Natural killer cell (primary cell): Measurements from ENCODE around the gene LRP1B. TPM values are rescaled to one million over a fixed set of nuclear protein-coding genes. Genes with fewer than 3 reads are reported as not detected.

Experiments
- ATAC-seq, 3 donors: fragments of 150-1000 bp in 2 of 3; fragments of 200-7000 bp in 1 of 3; cut with Tn5 transposase; 1 replicate in 1 of 3; 2 replicates in 2 of 3; pipeline ENCODE4 v1.10.0; 2021; ENCODE audit warnings: mild to moderate bottlenecking in 2 of 3, moderate library complexity in 2 of 3
- DNase-seq, 2 donors: peaks; one replicate each; pipeline versions ENCODE4 v3.0.0 to v3.0.0-alpha.2; 2013 to 2021; ENCODE audit warnings: mixed read lengths in 1 of 2
- H3K27ac ChIP-seq: one replicate; pipeline ENCODE4 v1.5.1; 2013; ENCODE audit warnings: mild to moderate bottlenecking, low read length
- H3K27me3 ChIP-seq: one replicate; pipeline ENCODE4 v1.6.1; 2013; ENCODE audit warnings: low read length; ENCODE audit not compliant: control insufficient read depth, insufficient read depth
- H3K36me3 ChIP-seq: one replicate; pipeline ENCODE4 v1.6.1; 2013; ENCODE audit warnings: low read length; ENCODE audit not compliant: control insufficient read depth, insufficient read depth
- H3K4me1 ChIP-seq: one replicate; pipeline ENCODE4 v1.6.1; 2013; ENCODE audit warnings: low read length; ENCODE audit not compliant: control insufficient read depth, insufficient read depth
- H3K4me3 ChIP-seq: one replicate; pipeline ENCODE4 v1.5.1; 2013; ENCODE audit warnings: low read length
- H3K9me3 ChIP-seq: one replicate; pipeline ENCODE4 v1.6.1; 2013; ENCODE audit warnings: low read length; ENCODE audit not compliant: control insufficient read depth, insufficient read depth
- H3K27ac Mint-ChIP-seq, 2 donors: one replicate each; pipeline ENCODE4 v1.8.0; 2022; ENCODE audit warnings: mild to moderate bottlenecking in 2 of 2, mixed read lengths in 2 of 2, moderate library complexity in 1 of 2
- H3K27me3 Mint-ChIP-seq, 2 donors: one replicate each; pipeline ENCODE4 v1.8.0; 2022; ENCODE audit warnings: low read depth in 2 of 2, mixed read lengths in 2 of 2
- H3K36me3 Mint-ChIP-seq: one replicate; pipeline ENCODE4 v1.8.0; 2022; ENCODE audit warnings: mixed read lengths
- H3K4me1 Mint-ChIP-seq, 2 donors: one replicate each; pipeline ENCODE4 v1.8.0; 2022; ENCODE audit warnings: mixed read lengths in 2 of 2
- H3K4me3 Mint-ChIP-seq: one replicate; pipeline ENCODE4 v1.8.0; 2022; ENCODE audit warnings: mild to moderate bottlenecking, moderate library complexity, mixed read lengths
- H3K9me3 Mint-ChIP-seq, 2 donors: one replicate each; pipeline ENCODE4 v1.8.0; 2022; ENCODE audit warnings: mixed read lengths in 2 of 2
- WGBS: methylation state at CpG from one replicate; pipeline ENCODE4 v1.1.7; 2013; ENCODE audit warnings: missing lambda C conversion rate; ENCODE audit not compliant: insufficient coverage; 5-methylcytosine and 5-hydroxymethylcytosine counted together
- intact Hi-C: fragments of 100-400 bp; cut with micrococcal nuclease; formaldehyde crosslinking; loops from one replicate; pipeline ENCODE4 v1.14.2; 2022
- total RNA-seq, 4 donors: library from RNA; stranded (reverse); fragments of 120-200 nt in 1 of 4; gene quantifications; one replicate each; pipeline versions ENCODE4 v1.2.3 to v1.2.4, GENCODE V29; 2013 to 2022
- TF ChIP-seq, protein P1 (sequence below): fragments of 200-600 bp; IDR thresholded peaks from one replicate; pipeline ENCODE4 v1.8.0; 2022; ENCODE audit warnings: antibody characterized with exemption

LRP1B gene
- total RNA-seq, 3 donors from 2014 or later (not counting 1 experiment from before 2014, with no cell fraction given): 0.05 TPM; not detected in 2

DNA sequence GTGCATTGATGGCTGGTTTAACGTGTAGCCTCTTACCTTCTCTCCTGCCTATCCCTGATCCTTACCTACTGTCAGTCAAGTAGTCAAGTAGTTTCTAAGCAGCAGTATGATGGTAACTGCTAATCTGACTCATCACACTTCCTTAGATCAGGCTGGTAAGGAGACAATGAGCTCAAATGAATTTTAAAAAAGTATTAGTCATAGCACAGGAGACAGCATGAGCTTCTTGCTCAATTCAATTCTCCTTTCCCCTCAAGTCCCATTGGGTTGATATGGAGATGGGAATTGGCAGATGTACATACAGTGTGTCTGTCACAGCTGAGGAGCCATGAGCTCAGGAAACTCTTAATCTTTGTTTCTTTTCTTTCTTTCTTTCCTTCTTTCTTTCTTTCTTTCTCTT, 799.7 kb downstream of the LRP1B start:
- H3K9me3 Mint-ChIP-seq: peaks cover 8 to 11% of the 10 kb centered on the region in 2 donors
- H3K36me3 Mint-ChIP-seq: no peaks in the 10 kb centered on the region
- no peak overlapping the region for H3K27ac Mint-ChIP-seq
- no peak overlapping the region for H3K4me3 ChIP-seq
- intact Hi-C loops: no loop called here
- DNase-seq (no peak), ATAC-seq (no peak)
- H3K27me3 Mint-ChIP-seq: no peaks in the 10 kb centered on the region
- no peak overlapping the region for H3K27ac ChIP-seq
- no peak overlapping the region for H3K4me3 Mint-ChIP-seq
- H3K4me1 ChIP-seq: no peaks in the 10 kb centered on the region
- TF ChIP-seq, protein P1, sequence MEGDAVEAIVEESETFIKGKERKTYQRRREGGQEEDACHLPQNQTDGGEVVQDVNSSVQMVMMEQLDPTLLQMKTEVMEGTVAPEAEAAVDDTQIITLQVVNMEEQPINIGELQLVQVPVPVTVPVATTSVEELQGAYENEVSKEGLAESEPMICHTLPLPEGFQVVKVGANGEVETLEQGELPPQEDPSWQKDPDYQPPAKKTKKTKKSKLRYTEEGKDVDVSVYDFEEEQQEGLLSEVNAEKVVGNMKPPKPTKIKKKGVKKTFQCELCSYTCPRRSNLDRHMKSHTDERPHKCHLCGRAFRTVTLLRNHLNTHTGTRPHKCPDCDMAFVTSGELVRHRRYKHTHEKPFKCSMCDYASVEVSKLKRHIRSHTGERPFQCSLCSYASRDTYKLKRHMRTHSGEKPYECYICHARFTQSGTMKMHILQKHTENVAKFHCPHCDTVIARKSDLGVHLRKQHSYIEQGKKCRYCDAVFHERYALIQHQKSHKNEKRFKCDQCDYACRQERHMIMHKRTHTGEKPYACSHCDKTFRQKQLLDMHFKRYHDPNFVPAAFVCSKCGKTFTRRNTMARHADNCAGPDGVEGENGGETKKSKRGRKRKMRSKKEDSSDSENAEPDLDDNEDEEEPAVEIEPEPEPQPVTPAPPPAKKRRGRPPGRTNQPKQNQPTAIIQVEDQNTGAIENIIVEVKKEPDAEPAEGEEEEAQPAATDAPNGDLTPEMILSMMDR: no peak
- WGBS: no CpG with 5 or more reads among the region's 1 CpG
- H3K4me1 Mint-ChIP-seq: no peaks in the 10 kb centered on the region
- H3K9me3 ChIP-seq: peaks cover 5% of the 10 kb centered on the region
- H3K36me3 ChIP-seq: no peaks in the 10 kb centered on the region
- H3K27me3 ChIP-seq: no peaks in the 10 kb centered on the region

DNA sequence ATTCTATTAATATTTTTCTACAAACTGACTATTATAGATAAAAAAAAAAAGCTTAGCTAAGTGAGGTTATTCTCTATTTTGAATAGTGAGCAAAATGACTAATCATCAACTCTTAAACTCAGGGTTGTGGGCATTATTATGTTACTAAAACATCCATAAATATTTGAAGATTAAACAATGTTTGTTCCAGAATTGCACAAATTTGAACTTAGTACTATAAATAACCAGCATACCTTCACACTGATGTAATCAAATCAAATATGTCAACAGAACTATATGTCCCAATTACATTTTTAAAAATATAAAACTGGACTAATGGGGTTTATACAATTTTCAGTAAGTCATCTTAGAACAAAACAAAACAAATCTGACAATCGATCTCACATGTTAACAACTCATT, 800.9 kb downstream of the LRP1B start:
- WGBS: no CpG with 5 or more reads among the region's 1 CpG
- Histone ChIP-seq H3K9me3 (peaks cover 5% of the 10 kb centered on the region), H3K27ac (no peak overlapping the region), H3K4me1 (no peaks in the 10 kb centered on the region), H3K4me3 (no peak overlapping the region), H3K27me3 (no peaks in the 10 kb centered on the region), H3K36me3 (no peaks in the 10 kb centered on the region)
- Mint-ChIP-seq H3K9me3 (peaks cover 7 to 9% of the 10 kb centered on the region in 2 donors), H3K36me3 (no peaks in the 10 kb centered on the region), H3K4me3 (no peak overlapping the region), H3K27me3 (no peaks in the 10 kb centered on the region), H3K4me1 (no peaks in the 10 kb centered on the region), H3K27ac (no peak overlapping the region)
- TF ChIP-seq, protein P1: no peak
- no peak for DNase-seq
- intact Hi-C loops: no loop called here
- no peak for ATAC-seq

DNA sequence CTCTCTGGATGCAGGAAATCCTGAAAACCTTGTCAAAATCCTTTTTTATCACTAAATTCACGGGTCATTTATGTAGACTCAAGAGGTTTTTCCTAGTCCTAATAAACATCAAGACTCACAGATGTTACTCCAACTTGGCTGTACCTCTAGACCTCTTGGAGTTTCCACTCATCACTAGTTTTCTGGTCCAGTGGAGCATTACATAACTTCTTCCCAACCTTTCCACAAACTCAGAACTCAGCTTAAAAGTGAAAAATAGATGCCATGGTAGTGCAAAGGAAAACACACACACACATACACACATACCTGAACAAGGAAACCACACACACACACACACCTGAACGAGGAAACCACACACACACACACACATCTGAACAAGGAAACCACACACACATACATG, 807.2 kb downstream of the LRP1B start:
- peaks cover 6 to 10% of the 10 kb centered on the region in 2 donors for H3K9me3 Mint-ChIP-seq
- H3K27ac ChIP-seq: no peak overlapping the region
- H3K36me3 Mint-ChIP-seq: no peaks in the 10 kb centered on the region
- no peak overlapping the region for H3K4me3 ChIP-seq
- no peak overlapping the region for H3K4me3 Mint-ChIP-seq
- H3K27me3 ChIP-seq: no peaks in the 10 kb centered on the region
- no peaks in the 10 kb centered on the region for H3K4me1 Mint-ChIP-seq
- no peaks in the 10 kb centered on the region for H3K27me3 Mint-ChIP-seq
- no peaks in the 10 kb centered on the region for H3K4me1 ChIP-seq
- DNase-seq (no peak), ATAC-seq (no peak)
- no peak overlapping the region for H3K27ac Mint-ChIP-seq
- intact Hi-C loops: no loop called here
- TF ChIP-seq, protein P1: no peak
- H3K9me3 ChIP-seq: no peaks in the 10 kb centered on the region
- WGBS: 61% methylated on average over 2 of the region's 2 CpGs
- no peaks in the 10 kb centered on the region for H3K36me3 ChIP-seq

DNA sequence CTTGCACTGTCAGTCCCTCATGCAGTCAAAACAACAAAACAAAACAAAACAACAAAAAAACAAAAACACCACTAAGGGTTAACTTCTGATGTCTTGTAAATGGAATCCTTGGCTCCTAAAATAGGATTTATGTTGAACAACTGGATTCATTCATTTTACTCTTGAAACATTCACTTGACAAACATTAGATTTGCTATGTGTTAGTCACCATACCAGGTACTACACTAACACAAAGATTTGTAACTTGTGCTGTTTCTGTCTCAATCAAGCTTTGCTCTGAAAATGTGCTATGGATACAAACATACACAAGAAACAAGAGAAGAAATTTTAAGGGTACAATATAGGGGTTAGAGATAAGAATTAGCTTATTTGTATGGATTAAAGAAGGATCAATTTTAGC, 812.8 kb downstream of the LRP1B start:
- Histone ChIP-seq H3K4me1 (no peaks in the 10 kb centered on the region), H3K9me3 (no peaks in the 10 kb centered on the region), H3K4me3 (no peak overlapping the region), H3K27me3 (no peaks in the 10 kb centered on the region), H3K27ac (no peak overlapping the region), H3K36me3 (no peaks in the 10 kb centered on the region)
- intact Hi-C loops: no loop called here
- no peaks in the 10 kb centered on the region for H3K4me1 Mint-ChIP-seq
- ATAC-seq: no peak
- no peak overlapping the region for H3K4me3 Mint-ChIP-seq
- no peaks in the 10 kb centered on the region for H3K36me3 Mint-ChIP-seq
- peaks cover 2 to 5% of the 10 kb centered on the region in 2 donors for H3K9me3 Mint-ChIP-seq
- TF ChIP-seq, protein P1: no peak
- DNase-seq: no peak
- no peaks in the 10 kb centered on the region for H3K27me3 Mint-ChIP-seq
- H3K27ac Mint-ChIP-seq: no peak overlapping the region
